ENCODE measurements around the gene DSEL. TPM values are rescaled to one million over a fixed set of nuclear protein-coding genes. Genes with fewer than 3 reads are reported as not detected.

The DSEL gene
- total and polyA plus RNA-seq, 3 donors from 2014 or later = 2.7 to 5.9 (median 5.7) TPM

DNA sequence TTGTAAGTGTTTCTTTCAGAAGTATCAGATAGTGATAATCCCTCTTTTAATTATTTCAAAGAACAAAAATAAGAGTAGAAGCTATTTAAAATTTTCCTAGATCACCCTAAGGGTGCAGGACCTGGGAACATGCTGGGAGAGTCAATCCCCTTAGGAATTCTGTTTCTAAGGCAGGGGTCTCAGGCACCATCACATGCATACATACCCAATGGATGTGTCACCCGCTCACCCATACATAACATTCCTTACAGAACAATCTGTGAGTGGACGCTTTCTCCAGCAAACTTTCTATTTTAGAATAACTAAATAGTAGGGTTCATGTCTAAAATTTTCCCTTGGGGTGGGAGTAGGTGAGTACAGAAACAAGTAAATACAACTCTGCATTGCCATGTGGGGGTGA lies 8.4 kb downstream of the DSEL start:
- no peaks in the 10 kb centered on the region for H3K36me3 ChIP-seq (ENCODE audit: low read depth, missing control alignments)
- no peak for TF ChIP-seq POLR2A (IDR thresholded peaks at IDR 0.05)
- TF ChIP-seq CTCF (IDR thresholded peaks at IDR 0.05) = no peak
- intact Hi-C loops (cut with DNase I; ENCODE audit: low total_unique reads) = no loop called here
- no peaks in the 10 kb centered on the region for H3K9me3 ChIP-seq
- no peaks in the 10 kb centered on the region for H3K4me1 ChIP-seq
- no peak overlapping the region for H3K4me3 ChIP-seq
- H3K27me3 ChIP-seq = no peaks in the 10 kb centered on the region
- no peak for DNase-seq
- H3K27ac ChIP-seq = no peak overlapping the region
- WGBS, 2 donors = 94 to 97% methylated on average over 2 of the region's 2 CpGs

DNA sequence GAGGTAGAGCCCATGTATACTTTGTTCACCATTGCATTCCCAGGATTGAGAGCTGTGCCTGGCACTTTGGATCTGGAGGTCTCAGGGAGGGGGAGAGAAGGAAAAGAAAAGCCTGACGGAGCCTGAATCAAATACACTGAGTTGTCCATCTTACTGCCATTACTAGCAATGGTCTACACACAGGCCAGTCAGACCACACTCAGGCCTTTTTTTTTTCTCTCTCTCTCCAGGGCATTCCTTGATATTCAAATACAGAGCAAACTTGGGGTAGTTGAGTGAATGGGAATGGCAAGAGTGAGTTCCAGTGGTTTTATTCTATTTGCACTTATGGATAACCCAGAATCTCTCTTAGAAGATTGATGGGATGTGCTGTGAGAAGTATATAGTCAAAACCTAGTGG lies 11.8 kb downstream of the DSEL start:
- no peak for TF ChIP-seq CTCF (IDR thresholded peaks at IDR 0.05)
- TF ChIP-seq POLR2A (IDR thresholded peaks at IDR 0.05) = no peak
- 75 to 88% methylated on average over 1 of the region's 1 CpG for WGBS, 2 donors
- no peak overlapping the region for H3K27ac ChIP-seq
- no peak overlapping the region for H3K4me3 ChIP-seq
- DNase-seq = no peak
- intact Hi-C loops (cut with DNase I; ENCODE audit: low total_unique reads) = no loop called here
- no peaks in the 10 kb centered on the region for H3K4me1 ChIP-seq
- H3K36me3 ChIP-seq (ENCODE audit: low read depth, missing control alignments) = no peaks in the 10 kb centered on the region
- no peaks in the 10 kb centered on the region for H3K27me3 ChIP-seq
- no peaks in the 10 kb centered on the region for H3K9me3 ChIP-seq

GRCh38 chr18:67500522-67501205 lies 15.9 kb downstream of the DSEL start:
- intact Hi-C loops (cut with DNase I; ENCODE audit: low total_unique reads) = no loop called here
- TF ChIP-seq POLR2A (IDR thresholded peaks at IDR 0.05) (no peak), CTCF (IDR thresholded peaks at IDR 0.05) (no peak)
- DNase-seq = no peak
- WGBS, 2 donors = 76 to 87% methylated on average over 3 of the region's 3 CpGs
- H3K9me3 ChIP-seq = no peaks in the 10 kb centered on the region
- no peak overlapping the region for H3K4me3 ChIP-seq
- H3K27ac ChIP-seq = no peak overlapping the region
- H3K27me3 ChIP-seq = no peaks in the 10 kb centered on the region
- no peaks in the 10 kb centered on the region for H3K4me1 ChIP-seq
- H3K36me3 ChIP-seq (ENCODE audit: low read depth, missing control alignments) = no peaks in the 10 kb centered on the region

DNA sequence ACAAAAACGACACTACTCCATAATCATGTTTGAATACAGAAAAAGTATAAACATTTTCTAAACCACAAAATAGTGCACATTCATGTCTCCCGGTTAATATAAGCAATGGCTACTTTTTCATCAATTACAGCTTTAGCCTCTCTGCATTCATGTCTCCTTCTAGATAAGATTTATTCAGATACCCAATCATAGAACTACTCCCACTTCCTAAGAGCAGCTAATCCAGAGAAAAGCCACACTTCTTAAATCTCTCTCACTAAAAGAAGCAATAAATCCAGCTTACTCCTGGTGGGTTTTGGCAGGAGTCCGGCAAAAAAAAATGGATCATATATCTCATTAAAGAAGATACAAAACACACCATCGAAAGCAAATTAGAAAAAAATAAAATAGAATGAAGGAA lies 20.1 kb downstream of the DSEL start:
- H3K4me3 ChIP-seq = no peak overlapping the region
- intact Hi-C loops (cut with DNase I; ENCODE audit: low total_unique reads) = no loop called here
- H3K27me3 ChIP-seq = no peaks in the 10 kb centered on the region
- no peak for TF ChIP-seq CTCF (IDR thresholded peaks at IDR 0.05)
- TF ChIP-seq POLR2A (IDR thresholded peaks at IDR 0.05) = no peak
- H3K9me3 ChIP-seq = no peaks in the 10 kb centered on the region
- no peak overlapping the region for H3K27ac ChIP-seq
- no peaks in the 10 kb centered on the region for H3K4me1 ChIP-seq
- H3K36me3 ChIP-seq (ENCODE audit: low read depth, missing control alignments) = no peaks in the 10 kb centered on the region
- 58 to 69% methylated on average over 4 of the region's 4 CpGs for WGBS, 2 donors
- DNase-seq = no peak

GRCh38 chr18:67486534-67486933 lies 30.0 kb downstream of the DSEL start:
- H3K9me3 ChIP-seq = no peaks in the 10 kb centered on the region
- no peak overlapping the region for H3K4me3 ChIP-seq
- no peaks in the 10 kb centered on the region for H3K4me1 ChIP-seq
- H3K27ac ChIP-seq = no peak overlapping the region
- no peaks in the 10 kb centered on the region for H3K36me3 ChIP-seq (ENCODE audit: low read depth, missing control alignments)
- no peak for DNase-seq
- intact Hi-C loops (cut with DNase I; ENCODE audit: low total_unique reads) = no loop called here
- TF ChIP-seq POLR2A (IDR thresholded peaks at IDR 0.05) (no peak), CTCF (IDR thresholded peaks at IDR 0.05) (no peak)
- H3K27me3 ChIP-seq = no peaks in the 10 kb centered on the region

All from testis (tissue), 3 donors.